Uterus (tissue), 4 donors: ENCODE data around the gene SLC16A12. TPM values are rescaled to one million over a fixed set of nuclear protein-coding genes. Genes with fewer than 3 reads are reported as not detected.
"Not testable (repeated sequence)": the region's sequence is repeated elsewhere in the genome, so short reads cannot be mapped to it uniquely, and the experiment has no call there.

Source experiments
- DNase-seq, 2 donors: peaks; one replicate each; pipeline ENCODE4 v3.0.0-alpha.2; 2019 to 2020
- H3K27ac ChIP-seq, 2 donors: fragments of 200-600 bp; sonication (generic); 1 replicate in 1 of 2; 2 replicates in 1 of 2; pipeline ENCODE4 v1.5.1; 2016 to 2018
- H3K27me3 ChIP-seq, 2 donors: fragments of 200-600 bp; sonication (generic); one replicate each; pipeline ENCODE4 v1.5.1; 2018 to 2019; ENCODE audit warnings: control low read depth in 1 of 2
- H3K36me3 ChIP-seq, 2 donors: fragments of 200-600 bp; sonication (generic); one replicate each; pipeline ENCODE4 v1.5.1; 2019; ENCODE audit warnings: control low read depth in 1 of 2
- H3K4me1 ChIP-seq, 2 donors: fragments of 200-600 bp; sonication (generic); one replicate each; pipeline ENCODE4 v1.5.1; 2018 to 2019; ENCODE audit warnings: control low read depth in 1 of 2
- H3K4me3 ChIP-seq, 2 donors: fragments of 200-600 bp; sonication (generic); 1 replicate in 1 of 2; 2 replicates in 1 of 2; pipeline ENCODE4 v1.5.1; 2018 to 2019; ENCODE audit warnings: mild to moderate bottlenecking in 1 of 2
- H3K9me3 ChIP-seq, 2 donors: fragments of 200-600 bp; sonication (generic); one replicate each; pipeline ENCODE4 v1.5.1; 2019; ENCODE audit warnings: control low read depth in 1 of 2
- CTCF ChIP-seq, 4 experiments: fragments of 200-600 bp in 2 of 4; fragments of 450-650 bp in 2 of 4; sonication (generic) in 2 of 4; IDR thresholded peaks; one replicate each; pipeline ENCODE4 v1.5.1; 2016 to 2019; ENCODE audit warnings: antibody characterized with exemption in 4 of 4, mild to moderate bottlenecking in 2 of 4, moderate library complexity in 1 of 4
- POLR2A ChIP-seq, 2 donors: fragments of 450-650 bp; IDR thresholded peaks; one replicate each; pipeline ENCODE4 v1.6.1; 2016; ENCODE audit warnings: antibody characterized with exemption in 2 of 2, mild to moderate bottlenecking in 1 of 2, moderate library complexity in 1 of 2
- intact Hi-C: fragments of 100-400 bp; cut with DNase I; formaldehyde crosslinking; loops from one replicate; pipeline ENCODE4 v1.15.1; 2023; ENCODE audit warnings: low total_unique reads
- total RNA-seq, 4 donors: library from RNA; depleted of rRNA in 3 of 4; stranded (reverse); fragments of >200 nt in 3 of 4; gene quantifications; one replicate each; pipeline versions ENCODE4 v1.1.0 to v1.2.4, GENCODE V29; 2014 to 2023
- donor health status: DM: yes; HTN: yes; CAD: no.

The SLC16A12 gene
- total RNA-seq, 4 donors from 2014 or later: 0.26 to 7.4 (median 0.51) TPM

DNA sequence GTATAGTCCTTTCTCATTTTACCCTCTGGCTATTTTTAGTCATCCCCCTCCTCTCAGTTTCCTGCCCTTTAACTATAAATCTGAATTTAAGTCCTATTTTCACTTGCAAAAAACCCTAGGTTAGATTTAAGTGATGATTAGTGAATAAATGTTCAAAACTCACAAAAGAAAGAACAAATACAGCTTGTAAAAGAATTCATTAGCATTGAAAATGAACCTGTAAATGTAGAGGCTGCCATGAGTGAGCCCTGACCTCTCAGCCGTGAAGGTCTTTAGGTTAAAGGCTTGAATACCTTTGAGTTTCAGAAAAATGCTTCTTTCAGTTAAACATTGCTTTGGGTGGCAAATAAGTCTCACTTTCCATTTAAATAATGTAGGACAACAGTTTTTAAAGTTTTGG lies 2.0 kb upstream of the SLC16A12 start:
- Histone ChIP-seq H3K27me3 (peaks cover 0 to 26% of the 10 kb centered on the region in 2 donors), H3K4me1 (peaks cover 0 to 8% of the 10 kb centered on the region in 2 donors), H3K36me3 (no peaks in the 10 kb centered on the region), H3K9me3 (no peaks in the 10 kb centered on the region), H3K27ac (no peak overlapping the region), H3K4me3 (no peak overlapping the region)
- TF ChIP-seq POLR2A (IDR thresholded peaks at IDR 0.05): no peak
- no peak for TF ChIP-seq CTCF (IDR thresholded peaks at IDR 0.05)
- DNase-seq: no peak
- intact Hi-C loops: no loop called here

DNA sequence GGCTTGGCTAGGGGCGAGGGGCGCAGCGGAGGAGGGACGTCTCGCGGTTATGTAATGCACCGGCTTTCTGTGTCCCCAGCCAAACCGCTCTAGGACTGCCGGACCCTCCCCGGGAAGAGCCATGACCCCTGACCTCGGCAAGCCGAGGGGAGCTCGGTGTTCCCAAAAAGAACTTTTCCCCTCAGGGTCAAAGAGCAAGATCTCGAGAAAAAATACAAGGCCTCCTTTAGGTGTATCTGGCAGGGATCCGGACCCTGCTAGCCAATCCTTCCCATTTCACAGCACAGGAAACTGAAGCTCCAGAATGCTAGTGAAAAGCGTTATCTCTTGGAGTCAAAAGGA lies 590 bp upstream of the SLC16A12 start:
- intact Hi-C loops: no loop called here
- DNase-seq: no peak
- no peaks in the 10 kb centered on the region for H3K36me3 ChIP-seq
- no peak for TF ChIP-seq POLR2A (IDR thresholded peaks at IDR 0.05)
- no peak for TF ChIP-seq CTCF (IDR thresholded peaks at IDR 0.05)
- peaks cover 0 to 37% of the 10 kb centered on the region in 2 donors for H3K27me3 ChIP-seq
- H3K9me3 ChIP-seq: no peaks in the 10 kb centered on the region
- no peak overlapping the region for H3K27ac ChIP-seq
- H3K4me1 ChIP-seq: peaks cover 0 to 8% of the 10 kb centered on the region in 2 donors
- H3K4me3 ChIP-seq: peak overlapping the region in 1 of 2 donors; percentile 36

GRCh38 chr10:89534826-89535166 lies 598 bp downstream of the SLC16A12 start:
- Histone ChIP-seq H3K27me3 (peaks cover 0 to 37% of the 10 kb centered on the region in 2 donors), H3K4me3 (peak overlapping the region in 1 of 2 donors; percentile 2), H3K4me1 (peaks cover 0 to 8% of the 10 kb centered on the region in 2 donors), H3K9me3 (no peaks in the 10 kb centered on the region), H3K36me3 (no peaks in the 10 kb centered on the region), H3K27ac (no peak overlapping the region)
- intact Hi-C loops: no loop called here
- DNase-seq: no peak
- TF ChIP-seq CTCF (IDR thresholded peaks at IDR 0.05) (no peak), POLR2A (IDR thresholded peaks at IDR 0.05) (no peak)

DNA sequence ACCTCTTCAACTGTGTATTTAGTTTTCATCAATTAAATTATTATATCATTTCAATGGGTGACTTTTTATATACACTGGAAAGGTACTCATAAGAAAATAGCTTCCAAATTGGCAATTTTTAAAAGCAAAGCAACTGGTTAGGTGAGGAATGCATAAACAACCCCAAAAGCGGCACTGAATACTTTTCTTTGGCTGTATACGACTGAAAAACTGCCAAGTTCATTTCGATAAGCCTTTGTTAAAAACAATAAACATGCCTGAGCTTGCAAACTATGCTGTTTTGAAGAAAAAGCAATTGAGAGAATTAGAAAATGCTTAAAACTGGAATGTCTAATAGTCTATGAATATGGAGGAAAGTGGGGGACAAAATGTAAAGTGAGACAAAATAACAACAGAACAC lies 2.9 kb downstream of the SLC16A12 start:
- Histone ChIP-seq H3K4me1 (peaks cover 0 to 8% of the 10 kb centered on the region in 2 donors), H3K36me3 (no peaks in the 10 kb centered on the region), H3K4me3 (no peak overlapping the region), H3K27me3 (peaks cover 0 to 37% of the 10 kb centered on the region in 2 donors), H3K27ac (no peak overlapping the region), H3K9me3 (no peaks in the 10 kb centered on the region)
- intact Hi-C loops: no loop called here
- DNase-seq: no peak
- TF ChIP-seq POLR2A (IDR thresholded peaks at IDR 0.05) (no peak), CTCF (IDR thresholded peaks at IDR 0.05) (no peak)

- TF ChIP-seq CTCF (IDR thresholded peaks at IDR 0.05): no peak
- no peak for TF ChIP-seq POLR2A (IDR thresholded peaks at IDR 0.05)
- intact Hi-C loops: no loop called here
- Histone ChIP-seq H3K4me3 (no peak overlapping the region), H3K4me1 (peaks cover 0 to 8% of the 10 kb centered on the region in 2 donors), H3K27me3 (peaks cover 0 to 37% of the 10 kb centered on the region in 2 donors), H3K27ac (no peak overlapping the region), H3K36me3 (no peaks in the 10 kb centered on the region), H3K9me3 (no peaks in the 10 kb centered on the region)
- no peak for DNase-seq
Measured at GRCh38 chr10:89531359-89531758, 4.0 kb downstream of the SLC16A12 start.

- H3K4me3 ChIP-seq, H3K9me3 ChIP-seq, H3K4me1 ChIP-seq, DNase-seq, intact Hi-C loops, H3K36me3 ChIP-seq, H3K27ac ChIP-seq: not testable (repeated sequence)
- peaks cover 0 to 32% of the 10 kb centered on the region in 2 donors for H3K27me3 ChIP-seq
Measured at GRCh38 chr10:89529711-89530110, 5.7 kb downstream of the SLC16A12 start.
